HepG2 (cell line): ENCODE measurements around the gene WBP1. TPM values are rescaled to one million over a fixed set of nuclear protein-coding genes. Genes with fewer than 3 reads are reported as not detected.

ENCODE experiments used
- AGO1 ChIP-seq: fragments of 200-400 bp; formaldehyde crosslinking; IDR thresholded peaks from 2 replicates; pipeline ENCODE4 v1.6.1; 2017; ENCODE audit warnings: mild to moderate bottlenecking, low read depth, low read length, moderate library complexity; ENCODE audit not compliant: poor library complexity, severe bottlenecking
- CHD2 ChIP-seq: IDR thresholded peaks from 2 replicates; pipeline ENCODE4 v1.6.1; 2011; ENCODE audit warnings: low read depth, low read length, improper control_type of control experiment
- CREB3 ChIP-seq: sonication (generic); formaldehyde crosslinking; IDR thresholded peaks from 2 replicates; pipeline ENCODE4 v1.5.0; 2020; ENCODE audit warnings: missing genetic modification reagents
- GMEB2 ChIP-seq: IDR thresholded peaks from 2 replicates; pipeline ENCODE4 v1.6.1; 2016; ENCODE audit warnings: missing biosample characterization, missing genetic modification reagents, low read depth
- HNF1A ChIP-seq, 2 experiments: sonication (generic) in 1 of 2; formaldehyde crosslinking in 1 of 2; IDR thresholded peaks; 2 replicates each; pipeline versions ENCODE4 v1.4.0 to v1.6.1; 2016 to 2020; ENCODE audit warnings: borderline replicate concordance in 1 of 2, low read depth in 1 of 2, mild to moderate bottlenecking in 1 of 2, missing genetic modification reagents in 1 of 2
- MIER2 ChIP-seq: IDR thresholded peaks from 2 replicates; pipeline ENCODE4 v1.6.1; 2016; ENCODE audit warnings: missing biosample characterization, missing genetic modification reagents
- MZF1 ChIP-seq: sonication (generic); formaldehyde crosslinking; IDR thresholded peaks from 2 replicates; pipeline ENCODE4 v1.8.1; 2023; ENCODE audit warnings: mild to moderate bottlenecking, missing genetic modification reagents, borderline replicate concordance
- NFAT5 ChIP-seq: sonication (generic); formaldehyde crosslinking; IDR thresholded peaks from 2 replicates; pipeline ENCODE4 v1.4.0; 2020; ENCODE audit warnings: missing genetic modification reagents
- RBAK ChIP-seq: sonication (generic); formaldehyde crosslinking; IDR thresholded peaks from 2 replicates; pipeline ENCODE4 v1.5.1; 2020; ENCODE audit warnings: mild to moderate bottlenecking, missing genetic modification reagents
- SYNCRIP ChIP-seq: fragments of 200-400 bp; formaldehyde crosslinking; IDR thresholded peaks from 2 replicates; pipeline ENCODE4 v1.6.1; 2018; ENCODE audit warnings: mild to moderate bottlenecking, low read depth, low read length; ENCODE audit not compliant: insufficient read depth
- TOE1 ChIP-seq: sonication (generic); formaldehyde crosslinking; IDR thresholded peaks from 2 replicates; pipeline ENCODE4 v1.4.0; 2020; ENCODE audit warnings: mild to moderate bottlenecking, missing genetic modification reagents
- ZMYM4 ChIP-seq: sonication (generic); formaldehyde crosslinking; IDR thresholded peaks from 2 replicates; pipeline ENCODE4 v1.8.1; 2023; ENCODE audit warnings: mild to moderate bottlenecking, missing genetic modification reagents
- ZNF230 ChIP-seq: sonication (generic); formaldehyde crosslinking; IDR thresholded peaks from 2 replicates; pipeline ENCODE4 v1.4.0; 2020; ENCODE audit warnings: mild to moderate bottlenecking, missing genetic modification reagents
- ZNF326 ChIP-seq: sonication (generic); formaldehyde crosslinking; IDR thresholded peaks from 2 replicates; pipeline ENCODE4 v1.4.0; 2020; ENCODE audit warnings: missing genetic modification reagents, borderline replicate concordance
- ZNF468 ChIP-seq: sonication (generic); formaldehyde crosslinking; IDR thresholded peaks from 2 replicates; pipeline ENCODE4 v1.8.0; 2022; ENCODE audit warnings: mild to moderate bottlenecking, moderate library complexity, missing genetic modification reagents
- ZNF562 ChIP-seq: sonication (generic); formaldehyde crosslinking; IDR thresholded peaks from 2 replicates; pipeline ENCODE4 v1.8.0; 2022; ENCODE audit warnings: missing genetic modification reagents, borderline replicate concordance
- ZNF7 ChIP-seq: IDR thresholded peaks from 2 replicates; pipeline ENCODE4 v1.6.1; 2016; ENCODE audit warnings: missing biosample characterization, missing genetic modification reagents
- polyA plus RNA-seq, 8 experiments: library from polyadenylated mRNA; depleted of rRNA in 3 of 8; stranded (reverse) in 7 of 8; unstranded in 1 of 8; fragments of >200 nt; fragmentation: Illumina TruSeq in 4 of 8; extraction: Trizol in 4 of 8; gene quantifications; 2 replicates each; pipeline versions ENCODE4 v1.2.1 to v1.2.3, GENCODE V29; 2011 to 2016; ENCODE audit warnings: low read depth in 4 of 8, missing spikeins in 1 of 8, mixed read lengths in 1 of 8; ENCODE audit not compliant: insufficient read depth in 1 of 8
- total RNA-seq, 5 experiments: library from RNA; depleted of rRNA; stranded (reverse); fragments of >200 nt; fragmentation: Illumina TruSeq; extraction: Trizol; gene quantifications; 2 replicates each; pipeline ENCODE4 v1.2.3, GENCODE V29; 2016; ENCODE audit warnings: low read depth in 1 of 5

The WBP1 gene
- total and polyA plus RNA-seq, 2 of the 13 experiments (the other 11 are each of a cell fraction or from before 2014, with no cell fraction given) = 38.8 to 85.7 TPM

GRCh38 chr2:74501335-74502071 lies 43.3 kb downstream of the WBP1 start (continued):
- no peak for TF ChIP-seq ZNF230 (CRISPR knock-in tag)
- TF ChIP-seq ZMYM4 (CRISPR knock-in tag) = 0 out of 2 replicates have a peak, but pooled peaks have one; percentile 29
- 0 out of 2 replicates have a peak, but pooled peaks have one; percentile 14 for TF ChIP-seq ZNF326
- TF ChIP-seq ZNF562 = no peak
- 0 out of 2 replicates have a peak, but pooled peaks have one; percentile 49 for TF ChIP-seq MIER2 (CRISPR knock-in tag)
- TF ChIP-seq MZF1 = no peak
- no peak for TF ChIP-seq SYNCRIP
- TF ChIP-seq RBAK (CRISPR knock-in tag) = no peak
- no peak for TF ChIP-seq GMEB2
- no peak for TF ChIP-seq ZNF468
- no peak for TF ChIP-seq TOE1 (CRISPR knock-in tag)
- TF ChIP-seq CHD2 = no peak
- no peak for TF ChIP-seq AGO1
- no peak for TF ChIP-seq HNF1A (IDR thresholded peaks at IDR 0.05; ENCODE audit: low read depth)
- no peak for TF ChIP-seq HNF1A (CRISPR knock-in tag; IDR thresholded peaks at IDR 0.05; ENCODE audit: borderline replicate concordance)
- TF ChIP-seq CREB3 (CRISPR knock-in tag) = no peak
- TF ChIP-seq ZNF7 = no peak
- TF ChIP-seq NFAT5 (CRISPR knock-in tag) = no peak
